ENCODE data around the gene CAMK2A. TPM values are rescaled to one million over a fixed set of nuclear protein-coding genes. Genes with fewer than 3 reads are reported as not detected.
A peak's percentile ranks its signal among the peaks of the same experiment; 100 is the strongest.

CAMK2A gene
- polyA plus RNA-seq, 1 experiment = 0.37 TPM

DNA sequence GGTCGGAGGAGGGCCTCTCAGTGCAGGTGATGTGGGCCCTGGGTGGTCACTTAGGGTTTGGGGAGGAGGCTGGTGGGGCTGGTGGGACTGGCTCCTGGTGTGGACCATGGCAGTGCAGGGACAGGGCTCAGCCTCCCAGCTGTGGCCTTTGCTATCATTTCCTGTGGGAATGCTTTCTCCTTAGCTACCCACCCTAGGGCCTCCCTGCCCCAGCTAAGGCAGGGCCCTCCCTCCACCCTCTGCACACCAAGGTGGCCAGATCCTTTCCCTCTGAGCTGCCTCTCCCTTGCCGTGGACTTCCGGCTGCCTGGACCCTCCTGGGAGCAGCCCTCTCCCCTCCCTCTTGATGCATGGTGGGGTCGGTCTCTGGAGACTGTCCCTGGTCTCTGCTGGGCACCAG, 35.9 kb upstream of the CAMK2A start:
- Histone ChIP-seq H3K27ac (ENCODE audit: low read depth, low read length) (no peak overlapping the region), H3K9me3 (ENCODE audit: control insufficient read depth, insufficient read depth, low read length) (peaks cover 2% of the 10 kb centered on the region; the same call in 1 of the 2 replicates), H3K4me3 (ENCODE audit: low read depth, low read length) (no peak overlapping the region), H3K27me3 (ENCODE audit: control insufficient read depth, insufficient read depth, low read length) (no peaks in the 10 kb centered on the region)
- TF ChIP-seq, protein P1, sequence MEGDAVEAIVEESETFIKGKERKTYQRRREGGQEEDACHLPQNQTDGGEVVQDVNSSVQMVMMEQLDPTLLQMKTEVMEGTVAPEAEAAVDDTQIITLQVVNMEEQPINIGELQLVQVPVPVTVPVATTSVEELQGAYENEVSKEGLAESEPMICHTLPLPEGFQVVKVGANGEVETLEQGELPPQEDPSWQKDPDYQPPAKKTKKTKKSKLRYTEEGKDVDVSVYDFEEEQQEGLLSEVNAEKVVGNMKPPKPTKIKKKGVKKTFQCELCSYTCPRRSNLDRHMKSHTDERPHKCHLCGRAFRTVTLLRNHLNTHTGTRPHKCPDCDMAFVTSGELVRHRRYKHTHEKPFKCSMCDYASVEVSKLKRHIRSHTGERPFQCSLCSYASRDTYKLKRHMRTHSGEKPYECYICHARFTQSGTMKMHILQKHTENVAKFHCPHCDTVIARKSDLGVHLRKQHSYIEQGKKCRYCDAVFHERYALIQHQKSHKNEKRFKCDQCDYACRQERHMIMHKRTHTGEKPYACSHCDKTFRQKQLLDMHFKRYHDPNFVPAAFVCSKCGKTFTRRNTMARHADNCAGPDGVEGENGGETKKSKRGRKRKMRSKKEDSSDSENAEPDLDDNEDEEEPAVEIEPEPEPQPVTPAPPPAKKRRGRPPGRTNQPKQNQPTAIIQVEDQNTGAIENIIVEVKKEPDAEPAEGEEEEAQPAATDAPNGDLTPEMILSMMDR (IDR thresholded peaks at IDR 0.05; ENCODE audit: low read depth, low read length) = no peak
- DNase-seq (ENCODE audit: low read depth, low spot score) = no peak
- CTCF ChIA-PET = no interaction called here
- POLR2A ChIA-PET = interaction anchor here (1.0 kb wide), 1 partner anchor 9 kb away, joined by 7 read pairs; no protein-coding TSS in a partner anchor

DNA sequence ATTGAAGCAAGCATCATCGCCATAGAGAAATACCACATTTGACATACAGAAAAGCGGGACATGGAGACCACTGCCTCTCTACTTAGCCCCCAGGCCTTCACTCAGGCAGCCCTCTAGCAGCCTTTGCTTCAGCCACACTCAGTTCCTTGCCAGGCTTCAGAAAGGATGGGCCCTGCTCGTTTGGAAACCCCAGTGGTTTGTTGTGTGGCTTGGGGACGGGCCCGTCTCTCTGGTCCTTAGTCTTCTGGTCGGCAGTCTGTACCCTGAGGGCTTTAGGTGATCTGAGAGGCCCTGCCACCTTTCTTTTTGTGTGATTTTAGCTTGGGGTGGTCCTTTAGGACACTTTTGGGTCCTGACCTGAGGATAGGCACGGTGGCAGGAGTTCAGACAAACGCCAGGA, 34.2 kb upstream of the CAMK2A start:
- H3K27ac ChIP-seq (ENCODE audit: low read depth, low read length) = peak overlapping the region; percentile 2
- H3K9me3 ChIP-seq (ENCODE audit: control insufficient read depth, insufficient read depth, low read length) = peaks cover 2% of the 10 kb centered on the region; the same call in 1 of the 2 replicates
- DNase-seq (ENCODE audit: low read depth, low spot score) = no peak
- H3K27me3 ChIP-seq (ENCODE audit: control insufficient read depth, insufficient read depth, low read length) = no peaks in the 10 kb centered on the region
- POLR2A ChIA-PET = no interaction called here
- H3K4me3 ChIP-seq (ENCODE audit: low read depth, low read length) = no peak overlapping the region
- TF ChIP-seq, protein P1 (IDR thresholded peaks at IDR 0.05; ENCODE audit: low read depth, low read length) = no peak
- CTCF ChIA-PET = interaction anchor here (0.7 kb wide), 1 partner anchor 365 kb away, joined by 9 read pairs; no protein-coding TSS in a partner anchor

DNA sequence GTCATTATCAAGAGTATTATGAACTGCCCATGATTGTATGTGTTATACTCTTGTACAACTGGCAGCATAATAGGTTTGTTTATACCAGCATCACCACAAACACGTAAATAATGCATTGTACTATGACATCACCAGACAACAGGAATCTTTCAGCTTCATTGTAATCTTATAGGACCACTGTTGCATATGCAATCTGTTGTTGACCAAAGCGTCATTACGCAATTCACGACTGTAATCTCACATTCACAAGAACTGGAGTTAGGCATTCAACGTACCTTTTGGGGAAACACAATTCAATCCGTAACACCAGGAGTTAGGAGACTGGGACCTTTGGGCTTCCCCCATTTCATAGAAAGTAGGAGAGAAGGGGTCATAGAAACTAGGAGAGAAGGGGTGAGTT, 33.5 kb upstream of the CAMK2A start:
- ChIA-PET POLR2A (interaction anchor here (0.6 to 1.3 kb wide), 4 partner anchors 18 to 168 kb away, joined by 3 to 4 read pairs (median 3); no protein-coding TSS in a partner anchor), CTCF (no interaction called here)
- TF ChIP-seq, protein P1 (IDR thresholded peaks at IDR 0.05; ENCODE audit: low read depth, low read length) = no peak
- peaks cover 2% of the 10 kb centered on the region; the same call in 1 of the 2 replicates for H3K9me3 ChIP-seq (ENCODE audit: control insufficient read depth, insufficient read depth, low read length)
- peak; percentile 64 for DNase-seq (ENCODE audit: low read depth, low spot score)
- peak overlapping the region; percentile 21 for H3K27ac ChIP-seq (ENCODE audit: low read depth, low read length)
- no peaks in the 10 kb centered on the region for H3K27me3 ChIP-seq (ENCODE audit: control insufficient read depth, insufficient read depth, low read length)
- H3K4me3 ChIP-seq (ENCODE audit: low read depth, low read length) = no peak overlapping the region

DNA sequence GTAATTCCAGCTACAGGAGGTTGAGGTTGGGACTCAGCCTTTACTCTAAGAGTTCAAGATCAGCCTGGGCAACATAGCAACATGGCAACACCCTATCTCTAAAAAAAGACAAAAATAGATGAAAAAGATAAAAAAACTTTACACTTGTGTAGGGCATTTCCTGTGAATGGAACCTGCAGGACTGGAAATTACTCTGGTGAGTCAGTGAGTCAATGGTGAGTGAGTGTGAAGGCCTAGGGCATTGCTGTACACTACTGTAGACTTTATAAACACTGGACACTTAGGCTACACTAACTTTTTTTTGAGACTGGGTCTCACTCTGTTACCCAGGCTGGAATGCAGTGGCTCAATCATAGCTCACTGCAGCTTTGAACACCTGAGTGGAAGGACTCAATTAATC, 32.6 kb upstream of the CAMK2A start:
- TF ChIP-seq, protein P1 (IDR thresholded peaks at IDR 0.05; ENCODE audit: low read depth, low read length) = no peak
- peaks cover 2% of the 10 kb centered on the region; the same call in 1 of the 2 replicates for H3K9me3 ChIP-seq (ENCODE audit: control insufficient read depth, insufficient read depth, low read length)
- no peak overlapping the region for H3K27ac ChIP-seq (ENCODE audit: low read depth, low read length)
- DNase-seq (ENCODE audit: low read depth, low spot score) = no peak
- ChIA-PET POLR2A (interaction anchor here (0.6 to 1.3 kb wide), 3 partner anchors 17 to 167 kb away, joined by 3 to 4 read pairs (median 3); no protein-coding TSS in a partner anchor), CTCF (no interaction called here)
- no peaks in the 10 kb centered on the region for H3K27me3 ChIP-seq (ENCODE audit: control insufficient read depth, insufficient read depth, low read length)
- no peak overlapping the region for H3K4me3 ChIP-seq (ENCODE audit: low read depth, low read length)

DNA sequence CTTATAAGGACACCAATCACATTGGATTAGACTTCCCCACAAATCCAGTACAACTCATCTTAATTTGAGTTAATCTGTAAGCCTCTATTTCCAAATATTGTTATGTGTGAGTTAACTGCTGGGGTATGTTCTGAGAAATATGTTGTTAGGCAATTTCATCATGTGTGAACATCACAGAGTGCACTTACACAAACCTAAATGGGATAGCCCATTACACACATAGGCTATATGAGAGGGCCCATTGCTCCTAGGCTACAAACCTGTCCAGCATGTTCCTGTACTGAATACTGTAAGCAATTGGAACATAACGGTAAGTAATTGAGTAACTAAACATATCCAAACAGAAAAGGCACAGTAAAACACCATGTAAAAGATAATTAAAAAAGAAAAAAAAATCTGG, 32.2 kb upstream of the CAMK2A start:
- ChIA-PET POLR2A (no interaction called here), CTCF (interaction anchor here (2.3 kb wide), 1 partner anchor 19 kb away, joined by 8 read pairs; the partner anchor contains the start of gene ARSI)
- no peak for DNase-seq (ENCODE audit: low read depth, low spot score)
- Histone ChIP-seq H3K4me3 (ENCODE audit: low read depth, low read length) (no peak overlapping the region), H3K9me3 (ENCODE audit: control insufficient read depth, insufficient read depth, low read length) (peaks cover 2% of the 10 kb centered on the region; the same call in 1 of the 2 replicates), H3K27me3 (ENCODE audit: control insufficient read depth, insufficient read depth, low read length) (no peaks in the 10 kb centered on the region), H3K27ac (ENCODE audit: low read depth, low read length) (no peak overlapping the region)
- TF ChIP-seq, protein P1 (IDR thresholded peaks at IDR 0.05; ENCODE audit: low read depth, low read length) = no peak

Data from AG04450 (cell line).